Gastrocnemius medialis (tissue), 4 donors: ENCODE data around the gene PAIP2B. TPM values are rescaled to one million over a fixed set of nuclear protein-coding genes. Genes with fewer than 3 reads are reported as not detected.

Source experiments
- ATAC-seq, 2 donors: fragments of 150-250 bp; one replicate each; pipeline ENCODE4 v1.9.1; 2016
- DNase-seq, 2 donors: peaks; one replicate each; pipeline ENCODE4 v3.0.0-alpha.2; 2019
- H3K27ac ChIP-seq, 4 donors: fragments of 200-600 bp; sonication (generic); 1 replicate in 1 of 4; 2 replicates in 3 of 4; pipeline ENCODE4 v1.5.1; 2016 to 2018; ENCODE audit warnings: mild to moderate bottlenecking in 2 of 4, moderate library complexity in 1 of 4
- H3K27me3 ChIP-seq, 3 donors: fragments of 200-600 bp; sonication (generic) in 2 of 3; 1 replicate in 1 of 3; 2 replicates in 2 of 3; pipeline versions ENCODE4 v1.5.1 to v1.6.0; 2016 to 2019; ENCODE audit warnings: mild to moderate bottlenecking in 1 of 3, moderate library complexity in 1 of 3
- H3K36me3 ChIP-seq, 2 donors: fragments of 200-600 bp; sonication (generic) in 1 of 2; one replicate each; pipeline ENCODE4 v1.5.1; 2017 to 2018
- H3K4me1 ChIP-seq, 2 donors: fragments of 200-600 bp; sonication (generic) in 1 of 2; one replicate each; pipeline ENCODE4 v1.5.1; 2016 to 2017; ENCODE audit warnings: mild to moderate bottlenecking in 2 of 2
- H3K4me3 ChIP-seq, 4 donors: fragments of 200-600 bp; sonication (generic) in 3 of 4; 1 replicate in 1 of 4; 2 replicates in 3 of 4; pipeline ENCODE4 v1.5.1; 2016 to 2019; ENCODE audit warnings: mild to moderate bottlenecking in 2 of 4
- H3K9me3 ChIP-seq, 3 donors: fragments of 200-600 bp; sonication (generic) in 2 of 3; 1 replicate in 1 of 3; 2 replicates in 2 of 3; pipeline ENCODE4 v1.5.1; 2016 to 2019
- CTCF ChIP-seq, 5 experiments: fragments of 450-650 bp in 3 of 5; fragments of 200-600 bp in 2 of 5; sonication (generic) in 2 of 5; IDR thresholded peaks in 4 of 5; conservative IDR thresholded peaks in 1 of 5; 1 replicate in 4 of 5; 2 replicates in 1 of 5; pipeline ENCODE4 v1.5.1; 2016 to 2019; ENCODE audit warnings: antibody characterized with exemption in 5 of 5, mild to moderate bottlenecking in 3 of 5, moderate library complexity in 3 of 5
- POLR2A ChIP-seq, 2 donors: fragments of 450-650 bp; IDR thresholded peaks; one replicate each; pipeline ENCODE4 v1.6.1; 2017; ENCODE audit warnings: antibody characterized with exemption in 2 of 2, mild to moderate bottlenecking in 2 of 2, moderate library complexity in 2 of 2
- in situ Hi-C, 4 donors: fragments of 200-750 bp; cut with MboI; loops; one replicate each; pipeline versions ENCODE4 v1.15.0 to v1.8.0; 2017; ENCODE audit warnings: low sequenced_read_pairs in 4 of 4
- intact Hi-C: fragments of 100-400 bp; cut with DNase I; formaldehyde crosslinking; loops from one replicate; pipeline ENCODE4 v1.15.1; 2023; ENCODE audit warnings: low total_unique reads
- total RNA-seq, 4 donors: library from RNA; depleted of rRNA; stranded (reverse); fragments of >200 nt; gene quantifications; one replicate each; pipeline versions ENCODE4 v1.1.0 to v1.2.3, GENCODE V29; 2016

PAIP2B gene
- total RNA-seq, 4 donors from 2014 or later: 14.6 to 32.6 (median 15.9) TPM

GRCh38 chr2:71153585-71154224 lies 73.2 kb downstream of the PAIP2B start:
- no peak overlapping the region for H3K27ac ChIP-seq
- no peaks in the 10 kb centered on the region for H3K27me3 ChIP-seq
- no peak for ATAC-seq
- H3K36me3 ChIP-seq: peaks cover 0 to 19% of the 10 kb centered on the region in 2 donors
- in situ Hi-C loops (no loop called here), intact Hi-C loops (loop anchor here (10.0 kb wide), 1 partner anchor 361 kb away; no protein-coding TSS in a partner anchor)
- H3K4me1 ChIP-seq: peaks cover 5 to 10% of the 10 kb centered on the region in 2 donors
- DNase-seq: no peak
- TF ChIP-seq CTCF (IDR thresholded peaks at IDR 0.05 in 4 of 5, conservative IDR thresholded peaks at IDR 0.05 in 1 of 5): no peak
- no peak for TF ChIP-seq POLR2A (IDR thresholded peaks at IDR 0.05)
- H3K9me3 ChIP-seq: no peaks in the 10 kb centered on the region
- no peak overlapping the region for H3K4me3 ChIP-seq

GRCh38 chr2:71151620-71152019 lies 75.3 kb downstream of the PAIP2B start:
- intact Hi-C loops: loop anchor here (10.0 kb wide), 1 partner anchor 363 kb away; no protein-coding TSS in a partner anchor
- in situ Hi-C loops: no loop called here
- ATAC-seq: no peak

GRCh38 chr2:71150082-71150816 lies 76.7 kb downstream of the PAIP2B start:
- in situ Hi-C loops (no loop called here), intact Hi-C loops (loop anchor here (10.0 kb wide), 1 partner anchor 365 kb away; no protein-coding TSS in a partner anchor)
- Histone ChIP-seq H3K4me3 (no peak overlapping the region), H3K27ac (no peak overlapping the region), H3K36me3 (peaks cover 0 to 53% of the 10 kb centered on the region in 2 donors), H3K4me1 (peaks cover 0 to 10% of the 10 kb centered on the region in 2 donors), H3K9me3 (no peaks in the 10 kb centered on the region), H3K27me3 (no peaks in the 10 kb centered on the region)
- DNase-seq: no peak
- TF ChIP-seq CTCF (IDR thresholded peaks at IDR 0.05 in 4 of 5, conservative IDR thresholded peaks at IDR 0.05 in 1 of 5) (no peak), POLR2A (IDR thresholded peaks at IDR 0.05) (no peak)
- no peak for ATAC-seq

More at GRCh38 chr2:71151620-71152019, 75.3 kb downstream of the PAIP2B start:
- Histone ChIP-seq H3K9me3 (no peaks in the 10 kb centered on the region), H3K4me1 (peaks cover 0 to 10% of the 10 kb centered on the region in 2 donors), H3K27ac (no peak overlapping the region), H3K4me3 (no peak overlapping the region), H3K27me3 (no peaks in the 10 kb centered on the region), H3K36me3 (peaks cover 0 to 40% of the 10 kb centered on the region in 2 donors)
- TF ChIP-seq POLR2A (IDR thresholded peaks at IDR 0.05) (no peak), CTCF (IDR thresholded peaks at IDR 0.05 in 4 of 5, conservative IDR thresholded peaks at IDR 0.05 in 1 of 5) (no peak)
- no peak for DNase-seq

GRCh38 chr2:71148506-71149063 lies 78.3 kb downstream of the PAIP2B start:
- H3K4me1 ChIP-seq: peaks cover 14 to 26% of the 10 kb centered on the region in 2 donors
- no peak overlapping the region for H3K4me3 ChIP-seq
- H3K27ac ChIP-seq: no peak overlapping the region
- no peak for TF ChIP-seq CTCF (IDR thresholded peaks at IDR 0.05 in 4 of 5, conservative IDR thresholded peaks at IDR 0.05 in 1 of 5)
- no peak for TF ChIP-seq POLR2A (IDR thresholded peaks at IDR 0.05)
- in situ Hi-C loops: no loop called here
- H3K27me3 ChIP-seq: no peaks in the 10 kb centered on the region
- H3K36me3 ChIP-seq: peaks cover 0 to 65% of the 10 kb centered on the region in 2 donors
- intact Hi-C loops: no loop called here
- ATAC-seq (no peak), DNase-seq (no peak)
- H3K9me3 ChIP-seq: no peaks in the 10 kb centered on the region
